ENCODE data around the gene PPP2CA.
"Not testable (repeated sequence)": the region's sequence is repeated elsewhere in the genome, so short reads cannot be mapped to it uniquely, and the experiment has no call there.

DNA sequence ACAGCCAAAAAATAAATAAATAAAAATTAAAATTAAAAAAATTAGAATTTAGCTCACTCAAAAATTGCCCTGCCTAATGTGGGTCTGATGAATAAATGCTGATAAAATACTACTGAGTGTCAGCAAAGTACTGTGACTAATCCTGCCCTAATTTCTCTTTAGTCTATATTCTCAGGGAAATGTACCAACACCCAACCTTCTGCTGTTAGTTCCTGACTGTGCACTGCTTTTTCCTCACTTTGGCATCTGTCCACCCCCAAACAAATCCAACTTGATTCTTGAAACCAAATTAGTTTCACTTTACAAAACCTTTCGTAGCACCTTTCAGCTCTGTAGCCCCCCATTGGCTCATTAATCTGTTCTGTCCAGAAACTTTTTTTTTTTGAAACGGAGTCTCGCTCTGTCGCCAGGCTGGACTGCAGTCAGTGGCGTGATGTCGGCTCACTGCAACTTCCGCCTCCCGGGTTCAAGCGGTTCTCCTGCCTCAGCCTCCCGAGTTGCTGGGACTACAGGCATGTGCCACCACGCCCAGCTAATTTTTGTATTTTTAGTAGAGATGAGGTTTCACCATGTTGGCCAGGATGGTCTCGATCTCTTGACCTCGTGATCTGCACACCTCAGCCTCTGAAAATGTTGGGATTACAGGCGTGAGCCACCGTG is 73.6 kb downstream of the PPP2CA start:
- TF ChIP-seq, protein P1, sequence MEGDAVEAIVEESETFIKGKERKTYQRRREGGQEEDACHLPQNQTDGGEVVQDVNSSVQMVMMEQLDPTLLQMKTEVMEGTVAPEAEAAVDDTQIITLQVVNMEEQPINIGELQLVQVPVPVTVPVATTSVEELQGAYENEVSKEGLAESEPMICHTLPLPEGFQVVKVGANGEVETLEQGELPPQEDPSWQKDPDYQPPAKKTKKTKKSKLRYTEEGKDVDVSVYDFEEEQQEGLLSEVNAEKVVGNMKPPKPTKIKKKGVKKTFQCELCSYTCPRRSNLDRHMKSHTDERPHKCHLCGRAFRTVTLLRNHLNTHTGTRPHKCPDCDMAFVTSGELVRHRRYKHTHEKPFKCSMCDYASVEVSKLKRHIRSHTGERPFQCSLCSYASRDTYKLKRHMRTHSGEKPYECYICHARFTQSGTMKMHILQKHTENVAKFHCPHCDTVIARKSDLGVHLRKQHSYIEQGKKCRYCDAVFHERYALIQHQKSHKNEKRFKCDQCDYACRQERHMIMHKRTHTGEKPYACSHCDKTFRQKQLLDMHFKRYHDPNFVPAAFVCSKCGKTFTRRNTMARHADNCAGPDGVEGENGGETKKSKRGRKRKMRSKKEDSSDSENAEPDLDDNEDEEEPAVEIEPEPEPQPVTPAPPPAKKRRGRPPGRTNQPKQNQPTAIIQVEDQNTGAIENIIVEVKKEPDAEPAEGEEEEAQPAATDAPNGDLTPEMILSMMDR (IDR thresholded peaks at IDR 0.05; ENCODE audit: poor library complexity) = not testable (repeated sequence)
- not testable (repeated sequence) for TF ChIP-seq EZH2 (IDR thresholded peaks at IDR 0.05; ENCODE audit: borderline replicate concordance)

Measured in hepatocyte (in vitro differentiated cells).